Measurements from ENCODE around the gene MPZL1.

The MPZL1 gene

DNA sequence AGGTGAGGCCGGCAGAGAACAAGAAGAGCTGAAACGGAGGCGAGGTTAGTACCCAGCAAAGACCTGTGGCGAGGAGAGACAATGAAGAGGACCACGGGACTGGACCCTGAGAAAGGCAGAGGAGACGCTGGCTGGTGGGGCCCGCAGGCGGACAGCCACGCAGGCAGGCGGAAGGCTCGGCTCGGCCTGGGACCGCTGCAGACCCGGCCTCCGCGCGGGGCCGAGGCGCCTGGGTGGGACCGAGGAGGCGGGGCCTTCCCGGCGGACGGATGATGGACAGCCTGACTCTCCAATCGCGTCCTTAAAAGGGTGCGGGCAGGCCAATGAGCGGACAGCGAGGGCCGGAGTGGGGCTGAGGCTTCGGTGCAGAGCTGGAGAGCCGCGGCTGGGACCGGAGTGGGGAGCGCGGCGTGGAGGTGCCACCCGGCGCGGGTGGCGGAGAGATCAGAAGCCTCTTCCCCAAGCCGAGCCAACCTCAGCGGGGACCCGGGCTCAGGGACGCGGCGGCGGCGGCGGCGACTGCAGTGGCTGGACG, at the start of gene MPZL1:
Gene MPZL1, plus strand, starts transcription at position 366 of the 535 bp plus-strand sequence. CDS start 170 bp downstream, outside the sequence.
- DNase-seq (ENCODE audit: insufficient read length, low spot score) = peak; percentile 99
- FAIRE-seq = peak; percentile 76

DNA sequence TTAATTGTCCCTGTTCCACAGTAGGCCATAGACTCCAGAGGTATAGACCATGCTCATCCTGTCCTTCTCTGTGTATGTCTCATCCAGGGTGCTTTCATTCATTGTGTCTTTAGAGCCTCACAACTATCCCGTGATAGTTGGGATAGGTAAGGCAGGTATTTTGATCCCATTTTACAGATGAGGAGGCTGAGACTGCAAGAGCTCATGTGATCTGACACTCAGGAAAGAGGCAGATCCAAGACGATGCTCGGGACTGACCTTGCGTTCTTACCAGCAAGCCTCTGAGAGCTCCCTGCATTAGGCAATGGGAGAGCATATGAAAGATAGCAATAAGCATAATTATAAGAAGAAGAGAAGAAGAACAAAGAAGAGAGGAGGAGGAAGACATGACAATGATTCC, 49.0 kb upstream of the MPZL1 start:
- FAIRE-seq (no peak), DNase-seq (ENCODE audit: insufficient read length, low spot score) (no peak)

DNA sequence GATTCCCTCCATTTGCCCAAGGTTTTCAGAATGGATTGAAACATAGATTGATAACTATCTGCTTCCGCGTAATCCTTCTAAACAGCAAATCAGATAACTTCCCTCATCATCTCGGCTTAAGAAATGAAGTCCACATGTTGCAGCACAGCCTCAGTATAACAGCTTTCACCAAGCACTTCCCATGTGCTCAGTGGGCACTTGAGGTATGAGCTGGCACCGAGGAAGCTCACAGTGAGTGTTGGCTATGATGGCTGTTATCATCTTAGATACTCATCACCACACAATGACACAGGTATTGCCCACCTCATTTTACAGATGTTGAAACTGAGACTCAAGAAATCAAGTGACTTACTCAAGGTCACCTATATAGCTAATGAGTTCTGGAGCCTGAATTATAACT, 48.5 kb upstream of the MPZL1 start:
- DNase-seq (ENCODE audit: insufficient read length, low spot score) (no peak), FAIRE-seq (no peak)

DNA sequence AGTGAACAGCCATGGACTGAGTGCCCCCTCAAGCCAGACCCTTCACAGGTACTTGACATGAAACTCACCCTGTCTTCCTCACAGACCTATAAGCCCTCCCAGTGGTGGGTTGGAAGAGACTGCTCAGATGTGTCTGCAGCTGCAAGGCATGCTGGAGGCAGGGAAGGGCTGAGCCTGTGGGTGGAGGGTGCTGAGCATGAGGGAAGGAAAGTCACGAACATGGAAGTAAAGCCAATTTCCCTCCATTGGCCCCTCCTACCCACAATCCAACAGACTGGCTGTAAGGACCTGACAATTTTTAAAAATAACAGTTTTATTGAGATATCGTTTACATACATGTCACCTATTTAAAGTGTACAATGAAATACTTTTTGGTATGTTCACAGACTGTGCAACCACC, 47.6 kb upstream of the MPZL1 start:
- DNase-seq (ENCODE audit: insufficient read length, low spot score) (no peak), FAIRE-seq (no peak)

DNA sequence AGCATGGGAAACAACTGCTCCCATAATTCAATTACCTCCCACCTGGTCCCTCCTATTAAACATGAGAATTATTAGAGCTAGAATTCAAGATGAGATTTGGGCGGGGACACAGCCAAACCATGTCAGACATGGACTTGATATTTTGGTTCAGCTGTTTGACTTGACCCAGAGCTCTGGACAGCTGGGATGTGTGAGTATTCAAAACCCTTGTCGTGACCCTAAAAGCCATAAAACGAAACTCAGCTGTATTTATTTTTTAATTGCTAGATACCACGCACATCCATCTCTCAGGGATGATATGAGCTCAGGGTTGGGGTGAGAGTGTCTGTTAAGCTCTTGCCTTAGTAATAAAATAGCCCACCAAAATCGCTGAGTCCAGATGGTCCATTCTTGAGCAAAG, 46.3 kb upstream of the MPZL1 start:
- FAIRE-seq = no peak

DNA sequence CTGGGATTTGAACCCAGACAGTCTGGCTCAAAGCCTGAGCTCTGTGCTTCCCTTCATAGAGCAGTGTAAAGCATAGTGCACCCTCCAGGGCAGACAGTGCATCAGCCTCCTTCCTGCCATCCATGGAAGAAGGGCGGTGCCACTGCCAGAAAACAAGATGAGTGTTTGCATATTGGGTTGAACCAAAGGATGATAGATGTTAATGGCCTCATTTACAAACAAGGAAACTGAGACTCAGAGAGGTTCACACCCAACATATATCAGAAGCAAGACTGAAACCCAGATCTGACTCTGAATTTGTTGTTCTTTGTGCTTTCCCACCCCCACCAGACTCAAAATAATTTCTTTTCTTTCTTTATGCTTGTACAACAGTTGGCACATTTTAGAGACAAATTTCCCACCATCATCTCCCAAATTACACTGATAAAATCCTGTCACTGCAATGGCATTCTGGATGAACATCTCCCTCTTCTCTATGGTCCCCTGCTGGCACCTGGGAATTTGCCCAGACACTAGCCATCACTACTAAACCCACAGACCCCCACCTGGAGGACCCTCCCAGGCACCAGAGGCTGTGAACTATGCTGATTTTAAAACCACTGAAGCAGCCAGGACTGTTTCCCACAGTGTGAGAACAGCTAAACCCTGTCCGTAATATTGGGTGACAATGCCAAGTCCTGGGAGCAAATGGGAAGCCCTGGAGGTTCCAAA, 45.4 kb upstream of the MPZL1 start:
- no peak for DNase-seq (ENCODE audit: insufficient read length, low spot score)
- FAIRE-seq = no peak

More for the DNA sequence above, 46.3 kb upstream of the MPZL1 start:
- DNase-seq (ENCODE audit: insufficient read length, low spot score) = no peak

DNA sequence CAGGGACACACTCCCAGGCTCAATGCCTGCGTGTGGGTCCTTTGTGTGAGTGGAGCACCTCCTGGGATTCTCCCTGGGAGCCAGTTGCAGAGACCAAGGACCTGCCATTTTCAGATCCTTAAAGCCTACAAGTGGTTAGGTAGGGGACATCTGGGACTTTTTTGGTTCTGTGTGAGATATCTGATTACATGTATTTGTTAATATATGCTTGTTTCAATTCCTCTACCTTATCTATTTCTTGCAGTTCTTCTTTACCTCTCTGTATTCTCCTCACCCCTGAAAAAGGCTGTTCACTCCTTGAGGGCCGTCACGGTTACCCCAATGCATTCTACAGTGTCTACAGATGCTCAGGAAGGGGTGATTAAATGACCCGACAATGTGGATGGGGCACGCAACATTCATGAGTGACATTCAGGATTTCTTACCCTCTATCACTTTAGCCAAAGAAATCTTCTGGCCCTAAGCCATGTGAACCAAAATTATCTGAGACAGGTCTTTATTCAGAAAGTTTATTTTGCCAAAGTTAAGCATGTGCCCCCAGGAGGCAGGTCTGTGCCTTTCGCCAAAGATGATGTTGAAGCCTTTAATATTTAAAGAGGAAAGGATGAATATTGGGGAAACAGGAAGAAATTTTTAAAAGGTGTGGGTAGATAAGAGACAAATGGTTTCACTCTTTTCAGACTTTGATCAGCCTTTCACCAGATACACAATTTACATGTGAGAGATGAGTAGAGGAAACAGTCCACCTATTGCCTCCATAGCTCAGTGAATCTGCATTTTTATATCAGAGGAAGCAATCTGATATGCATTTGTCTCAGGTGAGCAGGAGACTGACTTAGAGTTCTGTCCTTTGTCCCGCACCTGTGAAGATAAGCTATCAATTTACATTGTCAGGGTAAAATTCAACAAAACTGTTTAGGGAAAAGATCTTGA, 44.6 kb upstream of the MPZL1 start:
- FAIRE-seq (no peak), DNase-seq (ENCODE audit: insufficient read length, low spot score) (no peak)

DNA sequence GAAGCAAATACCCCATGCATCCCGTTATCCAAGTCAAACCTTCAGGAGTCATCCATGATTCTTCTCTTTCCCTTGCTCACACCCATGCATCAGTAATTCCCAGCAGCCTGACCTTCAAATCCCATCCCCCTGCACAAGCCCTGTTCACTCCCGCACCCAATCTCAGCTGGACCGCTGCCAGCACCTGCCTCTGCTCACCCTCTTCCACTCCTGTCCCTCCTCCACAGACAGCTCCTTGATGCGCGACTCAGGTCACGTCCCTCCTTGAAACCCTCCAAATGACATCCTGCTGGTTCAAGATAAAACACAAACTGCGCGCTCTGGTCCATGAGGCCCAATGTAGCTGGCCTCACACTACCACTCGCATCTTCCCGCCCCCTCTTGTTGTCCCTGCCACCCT, 43.4 kb upstream of the MPZL1 start:
- no peak for FAIRE-seq
- DNase-seq (ENCODE audit: insufficient read length, low spot score) = no peak

DNA sequence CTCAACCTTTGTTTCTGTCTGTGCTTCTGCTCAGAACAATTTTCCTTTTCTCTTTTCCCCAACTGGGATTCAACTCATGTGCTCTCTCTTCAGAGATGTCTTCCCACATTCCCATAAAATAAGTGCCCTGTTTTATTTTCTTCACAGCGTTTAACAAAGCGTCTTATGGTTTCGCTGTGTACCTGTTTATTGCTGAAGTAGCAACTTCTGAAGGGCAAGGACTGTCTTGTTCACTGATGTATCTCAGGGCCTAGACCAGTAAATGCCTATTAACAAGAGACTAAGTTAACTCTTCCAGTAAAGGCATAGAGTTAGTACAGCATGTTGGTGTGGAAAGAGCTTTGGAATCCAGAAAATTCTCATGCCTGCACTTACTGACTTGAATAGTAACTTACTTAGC, 42.9 kb upstream of the MPZL1 start:
- DNase-seq (ENCODE audit: insufficient read length, low spot score) (no peak), FAIRE-seq (no peak)

DNA sequence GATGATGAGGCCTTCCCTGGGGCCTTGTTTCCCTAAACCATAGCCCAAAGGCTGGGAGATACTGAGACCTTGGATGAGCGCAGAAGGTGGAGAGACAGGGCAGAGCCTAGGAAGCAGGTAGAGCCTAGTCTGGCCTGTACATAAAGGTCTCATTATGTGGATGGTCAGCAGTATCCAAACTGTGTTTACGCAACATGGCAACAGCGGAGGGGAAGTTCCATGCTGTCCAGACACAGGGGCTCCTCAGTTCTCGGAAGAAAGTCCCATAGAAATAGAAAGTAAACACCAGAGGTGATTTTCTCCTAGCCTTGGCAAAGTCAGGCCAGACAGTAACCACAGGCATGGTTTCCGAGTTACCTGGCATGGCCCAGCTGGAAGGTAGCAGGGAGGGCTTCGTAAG, 42.1 kb upstream of the MPZL1 start:
- FAIRE-seq (no peak), DNase-seq (ENCODE audit: insufficient read length, low spot score) (no peak)

DNA sequence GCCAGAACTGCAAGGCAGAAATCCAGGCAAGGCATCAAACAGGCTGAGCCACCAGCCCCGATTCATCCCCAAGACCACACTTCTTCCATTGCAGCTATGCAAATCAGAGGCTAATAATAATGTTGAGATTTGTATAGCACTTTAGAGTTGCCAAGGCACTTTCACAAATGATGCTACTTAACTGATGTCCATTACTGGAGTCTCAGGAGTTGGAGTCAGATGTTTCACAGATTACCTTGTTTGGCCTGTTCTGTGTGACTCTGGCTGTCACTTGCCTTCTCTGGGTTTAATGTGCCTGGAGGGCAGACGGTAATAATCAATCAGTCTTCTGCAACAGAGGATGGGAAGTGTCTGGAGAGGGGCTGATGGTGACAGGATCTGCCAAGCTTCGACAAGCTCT, 40.8 kb upstream of the MPZL1 start:
- no peak for DNase-seq (ENCODE audit: insufficient read length, low spot score)
- FAIRE-seq = no peak

DNA sequence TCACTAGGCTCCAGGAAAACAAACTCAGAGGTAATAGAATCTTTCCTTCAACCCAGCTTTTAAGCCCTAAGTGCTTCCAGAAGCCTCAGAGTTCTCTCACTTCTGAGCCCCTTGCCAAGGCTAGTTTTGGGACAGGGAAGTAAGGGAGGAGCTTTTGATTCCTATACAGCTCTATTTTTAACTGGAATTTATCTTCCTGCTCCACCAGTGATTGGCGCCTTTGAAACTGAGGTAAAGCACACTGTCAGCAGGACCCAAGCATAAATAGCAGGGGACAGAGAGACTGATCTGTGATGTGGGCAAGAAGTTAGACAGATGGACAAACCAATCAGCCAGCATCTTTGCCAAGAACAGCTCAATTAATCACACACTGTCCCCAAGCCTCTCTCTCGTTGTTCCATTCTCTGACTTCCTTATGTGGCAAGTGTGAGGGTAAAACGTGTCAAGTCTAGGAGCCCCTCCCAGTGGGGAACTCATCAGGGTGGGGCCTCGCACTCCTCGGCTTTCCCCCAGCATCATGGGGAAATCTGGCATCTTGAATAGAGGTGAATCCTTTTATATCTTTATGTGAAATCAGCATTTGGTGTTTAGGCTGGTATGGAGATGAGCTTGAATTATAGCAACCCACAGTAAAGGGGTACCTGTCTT, 40.2 kb upstream of the MPZL1 start:
- no peak for FAIRE-seq
- no peak for DNase-seq (ENCODE audit: insufficient read length, low spot score)

DNA sequence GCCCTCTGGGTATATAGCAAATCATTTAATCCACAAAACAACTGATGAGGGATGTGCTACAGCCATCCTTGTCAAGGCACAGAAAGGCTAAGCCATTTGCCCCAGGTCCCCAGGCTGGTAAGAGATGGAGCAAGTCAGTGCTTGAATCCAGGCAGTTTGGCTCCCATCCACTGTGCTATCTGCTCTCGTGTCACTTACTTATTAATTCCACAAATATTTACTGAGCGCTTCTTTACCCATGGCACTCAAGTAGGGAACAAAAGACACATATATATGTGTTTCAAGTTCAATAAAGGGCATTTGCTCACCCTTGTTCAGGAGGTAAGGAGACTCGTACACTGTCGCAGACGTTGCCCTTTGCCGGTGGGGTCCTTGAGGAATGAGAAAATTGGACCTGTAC, 38.6 kb upstream of the MPZL1 start:
- DNase-seq (ENCODE audit: insufficient read length, low spot score) (no peak), FAIRE-seq (no peak)

DNA sequence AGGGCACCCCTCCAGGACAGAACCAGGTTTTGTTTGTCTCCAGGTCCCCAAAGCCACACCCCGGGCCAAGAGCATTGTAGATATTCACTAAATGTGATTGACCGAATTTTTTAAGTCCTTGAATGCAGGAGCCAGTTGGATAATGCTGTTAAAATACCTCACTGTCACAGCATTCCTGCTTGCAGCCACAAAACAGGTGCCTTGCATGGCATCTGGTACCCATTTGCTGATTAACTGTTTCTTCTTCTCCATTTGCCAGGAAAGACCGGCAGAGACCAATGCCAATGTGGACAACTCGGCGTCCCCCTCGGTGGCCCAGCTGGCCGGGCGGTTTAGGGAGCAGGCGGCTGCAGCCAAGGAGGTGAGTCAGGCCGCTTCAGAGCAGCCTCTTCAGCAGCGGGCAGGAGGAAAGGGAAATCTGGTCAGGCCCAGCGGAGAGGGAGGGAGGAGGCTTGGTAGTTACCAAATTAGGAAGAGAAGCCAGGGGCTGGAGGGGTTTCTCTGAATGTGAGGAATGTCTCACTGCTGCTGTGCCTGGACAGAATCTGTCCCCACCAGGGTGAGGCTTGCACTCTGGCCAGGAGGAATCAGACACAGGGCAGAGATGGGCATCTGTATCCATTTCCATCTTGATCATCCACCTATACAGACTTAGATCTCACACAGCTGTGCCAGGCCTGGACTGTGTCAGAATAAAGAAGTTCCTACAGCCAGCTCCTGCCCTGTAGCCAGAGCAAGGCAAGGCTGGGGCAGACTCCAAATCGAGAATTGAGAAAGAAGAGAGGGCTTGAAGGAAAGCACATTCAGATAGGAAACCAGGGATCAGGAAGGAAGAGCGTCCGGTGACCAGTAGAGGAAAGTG, 37.9 kb upstream of the MPZL1 start:
- FAIRE-seq (no peak), DNase-seq (ENCODE audit: insufficient read length, low spot score) (no peak)

DNA sequence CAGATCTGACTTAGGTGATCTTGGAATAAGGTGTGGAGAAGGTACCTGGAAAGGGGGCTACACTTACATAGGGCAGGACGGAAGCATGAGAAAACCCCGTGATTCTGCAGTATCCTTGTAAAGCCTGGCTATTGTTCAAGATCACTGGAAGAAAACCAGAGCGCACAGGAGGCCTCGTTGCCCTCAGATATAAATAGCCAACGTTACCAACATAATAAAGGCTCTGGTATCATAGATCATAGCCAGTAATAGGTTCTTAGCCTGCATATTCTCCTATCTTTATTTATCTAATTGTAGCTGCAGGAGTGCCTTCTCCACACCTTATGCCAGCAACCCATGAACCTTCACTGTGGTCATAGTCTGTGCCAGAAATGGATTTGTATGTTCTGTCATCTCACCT, 35.9 kb upstream of the MPZL1 start:
- DNase-seq (ENCODE audit: insufficient read length, low spot score) = no peak

DNA sequence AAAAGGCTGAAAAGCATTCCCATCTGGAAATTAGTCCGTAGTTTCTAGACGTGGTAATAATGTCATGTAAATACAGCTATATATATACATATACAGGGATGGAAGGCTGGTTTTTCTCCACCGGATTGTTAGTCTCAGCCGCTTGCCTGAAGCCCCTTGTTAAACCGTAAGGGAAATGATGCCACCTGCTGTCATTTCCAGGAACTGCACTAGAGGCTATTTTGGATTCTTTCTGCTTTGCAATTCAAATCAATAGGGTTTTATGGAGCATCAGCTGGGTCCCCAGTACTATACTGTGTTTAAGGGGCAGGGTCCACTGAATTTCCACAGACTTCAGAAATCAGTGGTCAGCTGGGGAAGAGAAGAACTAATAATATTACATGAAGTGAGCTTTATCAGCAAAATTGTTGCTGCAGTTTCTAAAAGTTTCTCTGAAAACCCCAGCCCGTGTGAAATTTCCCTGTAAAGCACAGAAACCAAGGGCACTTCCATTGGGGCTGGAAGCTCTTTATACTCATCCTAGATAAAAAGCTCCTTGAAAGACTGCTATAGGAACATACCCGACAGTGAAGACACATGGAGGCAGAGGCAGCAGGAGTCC, 33.8 kb upstream of the MPZL1 start:
- DNase-seq (ENCODE audit: insufficient read length, low spot score) (peak; percentile 76), FAIRE-seq (no peak)

More for the DNA sequence above, 35.9 kb upstream of the MPZL1 start:
- no peak for FAIRE-seq

DNA sequence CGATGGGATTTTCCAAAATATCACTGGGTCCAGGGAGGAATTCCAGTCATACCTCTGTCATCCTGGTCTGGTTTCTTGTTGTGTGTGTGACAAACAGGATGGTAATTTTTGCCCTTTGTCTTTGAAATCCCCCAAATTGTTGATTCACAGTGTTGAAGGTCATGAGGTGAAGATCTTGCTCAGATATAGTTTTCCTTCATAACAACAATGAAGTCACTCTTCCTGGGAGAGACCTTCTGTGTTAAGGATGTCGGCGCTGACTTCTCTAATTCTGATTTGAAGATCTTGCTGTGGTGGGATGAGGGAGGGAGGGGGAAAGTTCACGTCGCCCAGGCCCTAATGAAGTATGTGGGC, 32.2 kb upstream of the MPZL1 start:
- no peak for DNase-seq (ENCODE audit: insufficient read length, low spot score)
- no peak for FAIRE-seq

DNA sequence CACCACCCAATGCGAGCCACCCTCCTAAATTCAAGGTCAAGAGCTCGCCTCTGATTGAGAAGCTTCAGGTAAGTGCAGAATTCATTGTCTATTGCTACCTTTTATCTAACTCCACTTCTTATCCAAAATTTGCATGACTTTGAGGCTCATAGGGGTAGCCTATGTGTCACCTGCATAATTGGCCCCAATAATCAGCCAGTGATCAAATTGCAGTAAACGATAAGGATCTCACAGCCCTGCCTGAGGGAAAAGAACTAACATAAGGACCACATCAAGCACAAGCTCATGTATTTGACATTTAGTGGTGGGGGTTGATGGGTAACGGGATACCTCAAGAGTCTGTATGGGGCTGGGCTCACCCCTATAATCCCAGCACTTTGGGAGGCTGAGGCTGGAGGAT, 31.7 kb upstream of the MPZL1 start:
- no peak for DNase-seq (ENCODE audit: insufficient read length, low spot score)
- FAIRE-seq = no peak

DNA sequence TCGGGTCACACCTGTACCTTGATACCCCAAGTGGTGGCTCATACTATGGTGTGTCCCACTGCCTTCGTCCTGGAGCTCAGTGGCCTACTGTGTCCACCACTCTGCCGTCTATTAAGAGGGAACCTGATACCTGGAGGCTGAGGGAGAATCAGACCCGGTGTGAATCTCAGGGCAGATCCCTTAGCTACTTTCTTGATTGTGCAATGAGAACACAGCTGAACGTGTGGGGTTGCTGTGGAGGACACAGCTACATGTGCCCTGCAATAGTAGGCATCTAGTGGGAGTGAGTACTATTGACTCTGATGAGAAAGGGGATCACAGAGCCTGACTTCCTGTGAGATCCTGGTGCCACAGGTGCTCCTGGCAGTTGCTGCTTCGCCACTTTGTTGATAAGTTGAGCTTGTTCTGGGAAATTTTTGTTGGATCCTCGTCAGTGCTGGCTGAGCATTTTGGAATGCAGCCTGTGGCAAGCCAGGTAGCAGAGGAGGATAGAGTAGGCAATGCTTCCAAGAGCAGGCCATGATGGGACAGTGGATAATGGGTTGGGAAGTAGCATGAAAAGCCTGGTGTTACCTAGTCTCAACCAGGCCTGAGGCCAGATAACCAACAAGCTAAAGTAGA, 28.2 kb upstream of the MPZL1 start:
- DNase-seq (ENCODE audit: insufficient read length, low spot score) (no peak), FAIRE-seq (no peak)

DNA sequence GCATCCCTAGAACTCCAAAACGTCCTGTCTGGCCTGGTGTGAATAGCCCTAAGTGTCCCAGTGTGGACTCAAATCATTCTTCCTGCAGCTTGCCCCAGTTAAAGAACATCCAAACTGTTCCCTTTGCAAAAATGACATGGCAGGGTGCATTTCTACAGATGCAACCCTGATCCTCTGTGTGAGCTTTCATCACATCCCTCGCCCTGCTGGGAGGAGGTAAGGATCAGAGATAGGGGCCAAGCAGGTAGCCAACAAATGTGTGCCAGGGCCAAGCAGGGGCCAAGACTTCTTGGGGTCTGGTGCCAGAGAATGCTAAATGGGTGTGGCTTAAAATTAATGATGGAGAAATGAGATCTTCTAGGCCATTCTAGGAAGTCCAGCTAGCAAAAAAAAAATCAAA, 27.1 kb upstream of the MPZL1 start:
- no peak for DNase-seq (ENCODE audit: insufficient read length, low spot score)
- FAIRE-seq = peak; percentile 26

Data from HTR-8/SVneo (cell line).